GM12891 (cell line): ENCODE data around the gene HPRT1.

Source experiments
- PAX5 ChIP-seq: IDR thresholded peaks from 2 replicates; pipeline ENCODE4 v1.6.1; 2011; ENCODE audit warnings: low read length, moderate library complexity, mild to moderate bottlenecking; ENCODE audit not compliant: insufficient read depth, severe bottlenecking
- POLR2A ChIP-seq: IDR thresholded peaks from 2 replicates; pipeline ENCODE4 v1.6.1; 2011; ENCODE audit warnings: low read depth, low read length, control low read depth
- POLR2AphosphoS5 ChIP-seq: IDR thresholded peaks from 2 replicates; pipeline ENCODE4 v1.6.1; 2011; ENCODE audit warnings: low read depth, low read length, control low read depth
- SPI1 ChIP-seq: IDR thresholded peaks from 2 replicates; pipeline ENCODE4 v1.6.1; 2011; ENCODE audit warnings: low read depth, low read length, control low read depth
- TAF1 ChIP-seq: IDR thresholded peaks from 2 replicates; pipeline ENCODE4 v1.6.1; 2011; ENCODE audit warnings: low read depth, low read length, control low read depth

DNA sequence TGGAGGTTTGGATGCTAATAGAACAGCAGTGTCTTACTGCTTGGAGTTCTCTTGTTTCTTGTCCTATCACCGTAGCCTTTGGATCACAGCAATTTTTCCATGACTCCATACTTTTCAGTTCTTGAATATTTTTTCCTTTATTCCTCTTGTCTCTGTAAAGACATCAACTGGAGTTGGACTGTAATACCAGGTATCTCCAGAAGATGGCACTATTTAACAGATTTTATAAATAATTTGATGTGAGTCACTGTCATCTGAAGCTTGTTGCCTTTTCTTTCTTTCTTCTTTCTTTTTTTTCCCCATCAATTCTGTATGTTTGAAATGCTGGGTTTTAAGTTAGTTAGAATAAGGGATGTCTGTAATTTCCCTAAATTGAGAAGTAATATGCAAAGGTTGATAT is 24.1 kb downstream of the HPRT1 start:
- TF ChIP-seq POLR2A (no peak), TAF1 (no peak), POLR2AphosphoS5 (no peak), SPI1 (no peak), PAX5 (no peak)
